Sigmoid colon (tissue), 4 donors: ENCODE results near the gene EMC10.

Experiments
- EP300 ChIP-seq, 4 donors: sonication (generic); formaldehyde crosslinking; IDR thresholded peaks; one replicate each; pipeline ENCODE4 v1.6.1; 2017; ENCODE audit warnings: antibody characterized with exemption in 4 of 4
- POLR2A ChIP-seq, 2 donors: fragments of 450-650 bp; IDR thresholded peaks; one replicate each; pipeline ENCODE4 v1.6.1; 2016; ENCODE audit warnings: antibody characterized with exemption in 2 of 2, mild to moderate bottlenecking in 2 of 2, moderate library complexity in 2 of 2
- TF ChIP-seq, protein P1 (sequence below), 4 experiments: fragments of 450-650 bp in 3 of 4; fragments of 200-600 bp in 1 of 4; IDR thresholded peaks; one replicate each; pipeline ENCODE4 v1.5.1; 2016 to 2019; ENCODE audit warnings: antibody characterized with exemption in 4 of 4, mild to moderate bottlenecking in 3 of 4, moderate library complexity in 2 of 4

DNA sequence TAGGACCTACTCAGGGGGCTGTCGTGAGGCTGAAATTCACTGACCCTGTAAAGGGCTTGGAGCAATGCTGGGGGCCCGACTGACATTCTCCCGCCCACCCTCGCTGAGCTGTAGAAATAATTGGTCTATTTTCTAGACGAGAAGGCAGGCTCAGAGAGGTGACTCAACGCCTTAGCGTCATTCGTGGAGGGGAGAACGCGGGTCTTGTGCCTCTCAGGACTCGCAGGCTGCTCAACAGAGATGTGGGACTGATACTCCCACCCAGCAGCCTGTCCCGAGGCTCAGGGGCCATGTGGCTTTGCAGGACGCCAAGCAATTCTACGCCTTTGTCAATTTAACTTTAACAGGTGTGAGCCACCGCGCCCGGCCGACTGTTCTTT is 61.0 kb downstream of the EMC10 start:
- TF ChIP-seq, protein P1, sequence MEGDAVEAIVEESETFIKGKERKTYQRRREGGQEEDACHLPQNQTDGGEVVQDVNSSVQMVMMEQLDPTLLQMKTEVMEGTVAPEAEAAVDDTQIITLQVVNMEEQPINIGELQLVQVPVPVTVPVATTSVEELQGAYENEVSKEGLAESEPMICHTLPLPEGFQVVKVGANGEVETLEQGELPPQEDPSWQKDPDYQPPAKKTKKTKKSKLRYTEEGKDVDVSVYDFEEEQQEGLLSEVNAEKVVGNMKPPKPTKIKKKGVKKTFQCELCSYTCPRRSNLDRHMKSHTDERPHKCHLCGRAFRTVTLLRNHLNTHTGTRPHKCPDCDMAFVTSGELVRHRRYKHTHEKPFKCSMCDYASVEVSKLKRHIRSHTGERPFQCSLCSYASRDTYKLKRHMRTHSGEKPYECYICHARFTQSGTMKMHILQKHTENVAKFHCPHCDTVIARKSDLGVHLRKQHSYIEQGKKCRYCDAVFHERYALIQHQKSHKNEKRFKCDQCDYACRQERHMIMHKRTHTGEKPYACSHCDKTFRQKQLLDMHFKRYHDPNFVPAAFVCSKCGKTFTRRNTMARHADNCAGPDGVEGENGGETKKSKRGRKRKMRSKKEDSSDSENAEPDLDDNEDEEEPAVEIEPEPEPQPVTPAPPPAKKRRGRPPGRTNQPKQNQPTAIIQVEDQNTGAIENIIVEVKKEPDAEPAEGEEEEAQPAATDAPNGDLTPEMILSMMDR (IDR thresholded peaks at IDR 0.05), result no peak
- TF ChIP-seq EP300 (IDR thresholded peaks at IDR 0.05) (no peak), POLR2A (IDR thresholded peaks at IDR 0.05) (no peak)
